SKM-1 (cell line): Measurements from ENCODE around the gene BPIFB2.

ENCODE experiments used
- DNase-seq: peaks from one replicate; lab custom pipeline; 2025; ENCODE audit not compliant: unreplicated experiment; lab: John Stamatoyannopoulos, UW

The BPIFB2 gene

GRCh38 chr20:33020278-33021161, 13.0 kb downstream of the BPIFB2 start:
- no peak for DNase-seq

- no peak for DNase-seq
These were observed 14.4 kb downstream of the BPIFB2 start for GRCh38 chr20:33021879-33022278.

- no peak for DNase-seq
These were observed 14.8 kb downstream of the BPIFB2 start for GRCh38 chr20:33022289-33022688.

- no peak for DNase-seq
These were observed 15.4 kb downstream of the BPIFB2 start for GRCh38 chr20:33022694-33023438.

- DNase-seq = no peak
These were observed 16.1 kb downstream of the BPIFB2 start for GRCh38 chr20:33023439-33024242.

DNA sequence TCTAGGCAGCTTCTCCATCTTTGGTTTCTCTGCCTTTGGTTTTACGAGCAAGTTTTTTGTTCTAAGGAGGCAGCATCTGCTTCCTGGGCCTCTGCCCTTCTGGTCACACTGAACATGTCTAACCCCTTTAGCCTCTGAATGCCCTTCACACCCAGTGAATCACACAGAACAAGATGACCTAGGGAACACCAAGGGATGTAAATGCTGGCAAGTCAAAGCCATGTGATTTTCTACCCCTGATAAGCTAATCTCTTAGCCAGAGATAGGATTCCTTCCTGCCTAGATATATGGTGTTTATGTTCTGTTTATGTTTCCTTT, 16.7 kb downstream of the BPIFB2 start:
- no peak for DNase-seq

GRCh38 chr20:33024609-33025317, 17.3 kb downstream of the BPIFB2 start:
- DNase-seq = no peak

GRCh38 chr20:33025318-33025876, 17.9 kb downstream of the BPIFB2 start:
- DNase-seq = no peak

- DNase-seq = no peak
These were observed 18.7 kb downstream of the BPIFB2 start for GRCh38 chr20:33026072-33026778.

- DNase-seq = no peak
These were observed 19.6 kb downstream of the BPIFB2 start for GRCh38 chr20:33026779-33027759.

DNA sequence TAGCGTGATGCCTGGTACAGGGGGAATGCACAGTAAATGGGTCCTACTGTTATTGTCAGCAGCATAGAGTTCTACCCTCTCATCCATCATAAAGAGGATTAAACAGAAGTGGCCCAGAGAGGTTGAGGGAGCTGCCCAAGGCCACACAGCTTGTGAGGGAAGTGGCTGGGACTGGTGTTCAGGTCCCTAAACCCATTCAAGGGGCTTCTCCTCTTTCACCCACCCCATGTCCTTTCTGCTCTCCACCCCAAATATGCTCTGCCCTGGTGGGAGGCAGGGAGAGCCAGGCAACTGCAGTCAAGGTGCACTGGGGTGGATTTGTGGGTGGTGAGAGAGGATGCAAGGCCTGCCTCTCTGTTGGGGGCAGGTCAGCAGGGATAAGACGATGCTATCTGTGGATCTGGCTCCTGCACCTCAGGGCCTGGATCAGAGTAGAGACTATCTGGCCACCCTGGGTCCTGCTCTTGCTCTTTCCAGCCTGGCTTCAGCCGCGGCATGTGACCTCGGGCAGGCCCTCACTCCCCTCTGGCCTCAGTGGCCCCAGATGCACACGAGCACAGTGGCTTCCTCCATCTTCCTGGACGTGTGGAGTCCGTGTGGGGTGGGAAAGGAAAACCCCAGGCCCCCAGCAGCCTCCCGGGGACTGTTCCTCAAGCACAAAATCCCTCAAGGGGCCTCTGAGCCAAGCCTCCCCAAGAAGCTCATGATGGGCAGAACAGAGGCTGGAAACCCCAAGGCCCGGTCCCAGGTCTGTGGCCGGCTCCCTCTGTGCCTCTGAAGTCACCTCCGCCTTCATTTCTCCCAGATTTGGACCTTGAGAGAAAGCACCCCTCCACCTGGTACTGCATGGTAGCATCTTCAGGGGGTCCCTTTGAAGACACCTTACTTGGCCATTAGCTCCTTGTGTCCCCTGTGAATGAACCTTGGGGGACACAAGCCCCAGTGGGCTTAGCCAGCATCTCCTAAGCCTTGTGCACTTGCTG, 20.6 kb downstream of the BPIFB2 start:
- no peak for DNase-seq

DNA sequence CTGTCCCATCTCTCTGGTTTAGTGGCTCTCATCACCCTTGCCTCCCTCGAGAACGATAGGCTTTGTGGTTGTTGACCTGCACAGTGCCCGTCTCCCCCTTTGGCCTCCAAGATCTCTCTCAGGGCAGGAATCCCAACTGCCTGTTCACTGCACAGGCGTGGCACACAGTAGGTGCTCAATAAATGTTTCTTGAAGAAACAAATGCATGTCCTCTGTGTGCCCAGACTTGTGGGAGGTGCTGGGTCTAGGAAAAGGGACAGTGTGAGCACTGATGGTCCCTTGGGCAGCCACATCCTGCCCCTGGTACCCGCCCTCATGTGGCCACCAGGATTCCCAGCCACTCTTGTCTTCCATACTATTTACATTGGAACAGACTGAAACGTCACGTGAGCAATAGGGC, 21.4 kb downstream of the BPIFB2 start:
- DNase-seq = no peak

DNA sequence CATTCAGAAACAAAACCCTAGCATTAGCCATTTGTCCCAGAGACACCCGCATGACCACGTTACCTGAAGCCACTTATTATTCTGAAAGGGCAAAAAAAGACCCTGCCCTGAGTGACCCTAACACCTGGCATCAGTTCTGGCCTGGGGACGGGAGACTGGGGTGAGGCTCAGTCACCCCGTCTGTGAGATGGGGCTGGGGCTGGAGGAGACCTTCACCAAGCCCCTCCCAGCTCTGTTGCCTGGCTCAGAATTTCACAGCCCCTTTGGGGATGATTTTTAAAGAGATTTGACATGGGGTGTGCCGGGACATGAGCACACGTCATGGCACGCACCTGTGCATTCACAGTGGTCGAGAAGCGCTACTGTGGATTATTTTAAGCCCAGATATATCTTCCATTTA, 22.6 kb downstream of the BPIFB2 start:
- no peak for DNase-seq

- no peak for DNase-seq
These were observed 23.1 kb downstream of the BPIFB2 start for GRCh38 chr20:33030569-33030968.

DNA sequence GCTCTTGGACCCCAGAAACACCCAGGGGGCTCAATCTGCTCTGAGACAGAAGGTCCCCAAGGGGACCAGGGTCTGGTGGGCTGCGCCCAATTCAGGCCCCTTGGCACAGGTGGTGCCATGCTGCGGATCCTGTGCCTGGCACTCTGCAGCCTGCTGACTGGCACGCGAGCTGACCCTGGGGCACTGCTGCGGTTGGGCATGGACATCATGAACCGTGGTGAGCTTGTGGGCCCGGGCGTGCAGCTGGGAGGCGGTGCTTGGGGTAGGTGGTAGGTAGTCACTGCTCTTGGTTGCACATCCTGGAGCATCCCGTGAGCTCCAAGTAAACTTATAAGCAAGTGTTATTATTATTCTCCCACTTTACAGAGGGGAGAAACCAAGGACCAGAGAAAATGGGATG, 24.0 kb downstream of the BPIFB2 start, which contains the start of gene BPIFB6:
TSS of gene BPIFB6 (plus strand) at position 118 of the 400 bp plus-strand sequence. CDS start at position 118, 0 bp downstream.
- no peak for DNase-seq

DNA sequence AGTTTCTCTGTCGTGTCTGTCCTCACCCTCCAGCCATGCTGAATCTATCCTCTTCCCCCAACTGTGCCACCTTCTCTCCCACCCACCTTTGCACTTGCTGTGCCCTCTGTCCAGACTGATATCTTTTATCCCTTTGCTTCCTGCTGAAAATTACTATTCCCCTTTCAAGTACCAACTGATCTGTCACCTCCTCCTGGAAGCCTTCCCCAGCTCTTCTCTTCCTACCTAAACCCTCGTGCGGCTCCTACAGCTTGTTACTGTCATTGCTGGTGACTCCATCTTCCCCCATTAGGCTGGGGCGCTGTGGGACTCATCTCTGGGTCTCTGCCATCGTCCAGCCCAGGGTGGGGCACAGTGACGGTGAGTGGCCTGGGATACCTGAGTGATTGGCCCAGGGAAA, 25.1 kb downstream of the BPIFB2 start:
- DNase-seq = no peak

DNA sequence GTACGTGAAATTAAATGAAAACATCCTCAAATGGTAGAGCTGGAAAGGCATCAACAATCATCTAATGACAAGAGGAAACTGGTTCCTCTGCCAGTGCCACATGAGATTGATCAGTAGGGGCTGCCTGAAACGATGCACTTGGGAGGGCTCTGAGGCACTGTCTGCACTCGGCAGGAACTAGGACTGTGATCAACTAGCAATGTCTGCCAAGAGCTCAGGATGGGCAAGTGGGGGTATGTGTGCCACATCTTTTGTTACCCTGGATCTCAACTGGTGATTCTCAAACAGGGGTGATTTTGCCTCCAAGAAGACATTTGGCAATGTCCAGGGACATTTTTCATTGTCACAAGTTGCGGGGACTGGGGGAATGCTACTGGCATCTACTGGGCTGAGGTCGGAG, 25.9 kb downstream of the BPIFB2 start:
- no peak for DNase-seq

GRCh38 chr20:33034115-33034514, 26.6 kb downstream of the BPIFB2 start:
- no peak for DNase-seq
